ENCODE measurements around the gene LACTBL1. TPM values are rescaled to one million over a fixed set of nuclear protein-coding genes. Genes with fewer than 3 reads are reported as not detected.

The LACTBL1 gene, protein sequence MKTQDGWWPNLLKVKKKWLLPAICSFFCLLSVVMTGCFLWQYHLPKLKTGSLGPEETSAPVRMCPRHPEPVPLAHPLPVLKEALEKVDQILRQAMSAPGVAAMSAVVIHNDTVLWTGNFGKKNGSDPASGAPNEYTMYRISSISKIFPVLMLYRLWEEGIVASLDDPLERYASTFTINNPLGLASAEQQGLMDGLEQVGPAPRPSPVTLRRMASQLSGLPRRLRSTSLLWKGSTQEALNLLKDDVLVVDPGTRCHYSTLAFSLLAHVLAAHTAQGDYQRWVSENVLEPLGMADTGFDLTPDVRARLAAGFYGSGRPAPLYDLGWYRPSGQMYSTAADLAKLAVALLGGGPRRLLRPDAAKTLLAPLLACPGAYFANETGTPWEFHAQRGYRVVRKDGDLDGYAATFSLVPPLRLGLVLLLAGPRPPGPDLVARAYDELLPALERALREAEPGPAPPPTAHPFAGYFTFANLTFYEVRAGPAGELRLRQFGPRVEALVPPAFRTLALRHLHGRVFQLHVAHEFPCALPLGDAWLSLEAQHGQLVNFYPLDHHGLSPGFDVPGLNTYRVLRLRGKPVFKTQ
- total RNA-seq (ENCODE audit: unreplicated experiment): not detected
- long read RNA-seq: 0 reads

DNA sequence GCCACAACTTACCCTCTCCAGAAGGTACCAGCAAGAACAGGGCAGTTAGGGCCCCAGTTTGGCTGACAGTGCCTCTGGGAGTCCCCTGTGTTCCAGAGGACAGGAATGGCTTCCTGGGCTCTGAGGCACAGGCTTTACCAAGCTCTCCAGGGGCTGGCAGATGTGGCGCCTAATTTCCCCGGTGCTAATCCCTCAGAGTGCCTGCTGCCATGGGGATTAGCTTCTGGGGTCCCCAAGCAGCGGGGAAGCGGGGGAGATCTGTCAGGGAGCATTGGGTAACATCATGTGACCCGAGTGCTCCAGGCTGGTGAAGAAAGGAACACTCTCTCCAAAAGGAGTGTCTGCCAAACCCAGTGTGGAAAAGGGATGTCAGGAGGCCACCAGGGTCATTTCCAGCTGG is at the start of gene LACTBL1:
TSS of gene LACTBL1 (minus strand) at position 107 of the 400 bp plus-strand sequence. CDS start 550 bp downstream, outside the sequence.
- Mint-ChIP-seq H3K9me3 (ENCODE audit: unreplicated experiment) (no peaks in the 10 kb centered on the region), H3K4me3 (ENCODE audit: unreplicated experiment) (no peak within 1 kb of the TSS), H3K36me3 (ENCODE audit: low read depth, unreplicated experiment) (no peaks in the 10 kb centered on the region), H3K27me3 (ENCODE audit: unreplicated experiment) (peaks cover 5% of the 10 kb centered on the region), H3K27ac (ENCODE audit: unreplicated experiment) (no peak within 1 kb of the TSS), H3K4me1 (ENCODE audit: unreplicated experiment) (peaks cover 5% of the 10 kb centered on the region)
- TF ChIP-seq, protein P1, sequence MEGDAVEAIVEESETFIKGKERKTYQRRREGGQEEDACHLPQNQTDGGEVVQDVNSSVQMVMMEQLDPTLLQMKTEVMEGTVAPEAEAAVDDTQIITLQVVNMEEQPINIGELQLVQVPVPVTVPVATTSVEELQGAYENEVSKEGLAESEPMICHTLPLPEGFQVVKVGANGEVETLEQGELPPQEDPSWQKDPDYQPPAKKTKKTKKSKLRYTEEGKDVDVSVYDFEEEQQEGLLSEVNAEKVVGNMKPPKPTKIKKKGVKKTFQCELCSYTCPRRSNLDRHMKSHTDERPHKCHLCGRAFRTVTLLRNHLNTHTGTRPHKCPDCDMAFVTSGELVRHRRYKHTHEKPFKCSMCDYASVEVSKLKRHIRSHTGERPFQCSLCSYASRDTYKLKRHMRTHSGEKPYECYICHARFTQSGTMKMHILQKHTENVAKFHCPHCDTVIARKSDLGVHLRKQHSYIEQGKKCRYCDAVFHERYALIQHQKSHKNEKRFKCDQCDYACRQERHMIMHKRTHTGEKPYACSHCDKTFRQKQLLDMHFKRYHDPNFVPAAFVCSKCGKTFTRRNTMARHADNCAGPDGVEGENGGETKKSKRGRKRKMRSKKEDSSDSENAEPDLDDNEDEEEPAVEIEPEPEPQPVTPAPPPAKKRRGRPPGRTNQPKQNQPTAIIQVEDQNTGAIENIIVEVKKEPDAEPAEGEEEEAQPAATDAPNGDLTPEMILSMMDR (IDR thresholded peaks at IDR 0.05; ENCODE audit: unreplicated experiment): no peak
- no peak for DNase-seq (ENCODE audit: low spot score)

DNA sequence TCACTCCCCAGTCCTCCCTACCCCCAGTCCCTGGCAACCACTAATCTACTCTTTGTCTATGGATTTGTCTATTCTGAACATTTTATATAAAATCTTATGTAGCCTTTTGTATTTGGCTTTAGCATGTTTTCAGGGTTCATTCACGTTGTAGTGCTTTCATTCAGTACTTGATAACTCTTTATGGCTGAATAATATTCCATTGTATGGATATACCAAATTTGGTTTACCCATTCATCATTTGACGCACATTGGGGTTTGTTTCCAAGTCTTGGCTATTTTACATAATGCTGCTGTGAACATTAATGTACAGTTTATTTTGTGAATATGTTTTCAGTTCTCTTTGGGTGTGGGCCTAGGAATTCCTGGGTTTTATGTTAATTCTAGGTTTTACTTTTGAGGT is 49.2 kb upstream of the LACTBL1 start:
- TF ChIP-seq, protein P1 (IDR thresholded peaks at IDR 0.05; ENCODE audit: unreplicated experiment): no peak
- H3K27me3 Mint-ChIP-seq (ENCODE audit: unreplicated experiment): peaks cover 8% of the 10 kb centered on the region
- DNase-seq (ENCODE audit: low spot score): no peak
- no peak overlapping the region for H3K4me3 Mint-ChIP-seq (ENCODE audit: unreplicated experiment)
- peaks cover 8% of the 10 kb centered on the region for H3K36me3 Mint-ChIP-seq (ENCODE audit: low read depth, unreplicated experiment)
- H3K27ac Mint-ChIP-seq (ENCODE audit: unreplicated experiment): no peak overlapping the region
- no peaks in the 10 kb centered on the region for H3K9me3 Mint-ChIP-seq (ENCODE audit: unreplicated experiment)
- H3K4me1 Mint-ChIP-seq (ENCODE audit: unreplicated experiment): peaks cover 20% of the 10 kb centered on the region

DNA sequence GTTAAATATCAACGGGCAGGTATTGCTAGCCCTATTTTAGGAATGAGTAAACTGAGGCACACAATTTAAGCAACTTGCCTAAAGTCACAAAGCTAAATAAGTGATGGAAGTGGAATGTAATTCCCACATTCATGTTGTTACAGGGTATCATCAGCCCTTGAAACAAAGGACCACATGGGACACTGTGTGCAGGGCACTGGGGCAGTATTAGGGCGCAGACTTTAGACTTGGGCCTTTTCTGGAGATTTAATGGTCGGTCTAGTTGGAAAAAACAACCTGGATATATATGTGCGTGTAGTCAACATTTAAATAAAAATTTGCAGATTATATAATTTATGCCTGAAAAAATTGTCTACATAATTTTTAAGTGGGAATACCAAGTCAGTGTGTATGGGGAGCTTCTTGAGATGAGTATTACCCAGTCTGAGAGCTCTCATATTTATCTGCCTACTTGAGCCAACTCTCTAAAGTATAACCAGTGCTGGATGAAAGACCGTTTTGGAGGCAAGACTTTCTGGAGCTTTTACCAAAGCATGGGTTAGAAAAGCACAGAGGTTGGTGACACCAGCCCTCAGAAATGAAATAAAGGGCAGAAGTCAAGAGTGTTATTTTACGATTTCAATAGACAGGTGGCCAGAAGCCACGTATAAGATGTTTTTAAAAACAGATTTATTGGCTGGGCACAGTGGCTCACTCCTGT is 48.2 kb upstream of the LACTBL1 start:
- Mint-ChIP-seq H3K36me3 (ENCODE audit: low read depth, unreplicated experiment) (peaks cover 8% of the 10 kb centered on the region), H3K4me3 (ENCODE audit: unreplicated experiment) (peak overlapping the region; percentile 99), H3K9me3 (ENCODE audit: unreplicated experiment) (no peaks in the 10 kb centered on the region), H3K4me1 (ENCODE audit: unreplicated experiment) (peaks cover 20% of the 10 kb centered on the region), H3K27ac (ENCODE audit: unreplicated experiment) (no peak overlapping the region), H3K27me3 (ENCODE audit: unreplicated experiment) (peaks cover 8% of the 10 kb centered on the region)
- TF ChIP-seq, protein P1 (IDR thresholded peaks at IDR 0.05; ENCODE audit: unreplicated experiment): no peak
- DNase-seq (ENCODE audit: low spot score): no peak

DNA sequence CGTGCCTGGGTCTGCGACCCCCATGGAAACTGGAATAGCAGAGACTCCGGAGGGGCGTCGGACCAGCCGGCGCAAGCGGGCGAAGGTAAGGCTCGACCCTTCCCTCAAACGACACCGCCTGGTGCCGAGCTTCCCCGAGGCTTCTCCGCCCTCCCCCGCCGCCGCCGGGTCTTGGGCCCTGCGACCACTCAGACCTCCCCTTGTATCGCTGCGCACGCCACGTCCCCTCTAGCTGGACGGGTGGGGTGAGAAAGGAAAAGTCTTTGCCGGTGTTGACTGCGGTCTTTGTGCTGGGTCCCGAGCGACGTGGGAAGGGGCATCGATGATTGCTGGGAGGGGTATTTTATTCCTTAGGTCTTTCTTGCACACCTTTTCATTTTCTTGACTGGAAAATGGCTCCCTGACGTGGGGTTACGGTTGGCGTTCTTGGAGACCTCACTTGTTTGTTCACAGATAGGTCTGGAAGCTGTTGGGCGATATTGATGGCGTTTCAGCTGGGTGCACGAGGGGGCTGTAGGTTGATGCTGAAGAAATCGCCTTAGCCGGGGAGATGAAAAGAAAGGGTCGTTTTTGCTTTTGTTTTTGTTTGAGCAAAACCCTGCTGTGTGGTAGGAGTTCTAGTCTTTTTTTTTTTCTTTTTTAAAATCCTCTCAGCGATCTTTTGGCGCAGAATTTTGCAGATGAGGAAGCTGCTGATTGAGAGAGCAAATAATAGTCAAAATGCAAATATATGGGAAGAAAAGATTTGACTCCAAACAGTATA is 47.4 kb upstream of the LACTBL1 start:
- TF ChIP-seq, protein P1 (IDR thresholded peaks at IDR 0.05; ENCODE audit: unreplicated experiment): no peak
- Mint-ChIP-seq H3K27ac (ENCODE audit: unreplicated experiment) (peak overlapping the region; percentile 93), H3K36me3 (ENCODE audit: low read depth, unreplicated experiment) (peaks cover 8% of the 10 kb centered on the region), H3K4me3 (ENCODE audit: unreplicated experiment) (peak overlapping the region; percentile 99), H3K4me1 (ENCODE audit: unreplicated experiment) (peaks cover 20% of the 10 kb centered on the region), H3K9me3 (ENCODE audit: unreplicated experiment) (no peaks in the 10 kb centered on the region), H3K27me3 (ENCODE audit: unreplicated experiment) (peaks cover 8% of the 10 kb centered on the region)
- peak; percentile 57 for DNase-seq (ENCODE audit: low spot score)
